Coronary artery (tissue), 2 donors: ENCODE measurements around the gene ANKFN1.

Experiments
- DNase-seq: peaks from one replicate; pipeline ENCODE4 v3.0.0-alpha.2; 2017; ENCODE audit warnings: low spot score
- H3K27ac ChIP-seq, 2 donors: fragments of 200-600 bp; sonication (generic); one replicate each; pipeline ENCODE4 v1.5.1; 2016 to 2019
- H3K4me3 ChIP-seq: fragments of 200-600 bp; sonication (generic); 2 replicates; pipeline ENCODE4 v1.5.1; 2016; ENCODE audit warnings: mild to moderate bottlenecking, moderate library complexity
- CTCF ChIP-seq: fragments of 200-600 bp; sonication (generic); IDR thresholded peaks from one replicate; pipeline ENCODE4 v1.5.1; 2019; ENCODE audit warnings: antibody characterized with exemption

Gene ANKFN1

GRCh38 chr17:56206351-56206750 is 53.1 kb downstream of the ANKFN1 start:
- H3K27ac ChIP-seq, result no peak overlapping the region
- H3K4me3 ChIP-seq, result no peak overlapping the region
- no peak for TF ChIP-seq CTCF
- DNase-seq, result no peak

- no peak for DNase-seq
- no peak for TF ChIP-seq CTCF
- Histone ChIP-seq H3K4me3 (no peak overlapping the region), H3K27ac (no peak overlapping the region)
These were observed 59.8 kb downstream of the ANKFN1 start for GRCh38 chr17:56213031-56213430.

- no peak overlapping the region for H3K4me3 ChIP-seq
- no peak for TF ChIP-seq CTCF
- H3K27ac ChIP-seq, result no peak overlapping the region
- DNase-seq, result no peak
These were observed 64.6 kb downstream of the ANKFN1 start for GRCh38 chr17:56217921-56218320.

DNA sequence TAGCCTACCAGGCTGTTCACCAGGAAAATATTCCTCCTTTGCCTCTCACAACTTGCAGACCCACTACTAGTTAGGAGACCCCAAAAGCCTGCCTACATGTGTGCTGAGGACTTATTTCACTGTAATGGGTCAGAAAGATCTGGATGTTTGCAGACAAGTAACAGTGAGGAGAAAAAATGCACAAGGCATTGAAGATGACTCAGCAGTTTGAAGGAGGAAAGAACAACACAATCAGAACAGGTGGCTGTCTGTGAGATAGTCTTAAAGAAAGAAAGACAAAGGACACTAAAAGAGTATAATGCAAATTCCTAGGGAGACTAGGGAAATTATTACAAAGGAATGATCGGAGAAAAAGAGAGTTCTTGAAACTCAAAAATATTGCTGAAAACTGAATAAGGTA is 69.0 kb downstream of the ANKFN1 start:
- no peak overlapping the region for H3K27ac ChIP-seq
- DNase-seq, result no peak
- H3K4me3 ChIP-seq, result no peak overlapping the region
- TF ChIP-seq CTCF, result no peak

- Histone ChIP-seq H3K27ac (no peak overlapping the region), H3K4me3 (no peak overlapping the region)
- TF ChIP-seq CTCF, result no peak
- no peak for DNase-seq
These were observed 77.4 kb downstream of the ANKFN1 start for GRCh38 chr17:56230660-56231059.

GRCh38 chr17:56231252-56231651 is 78.0 kb downstream of the ANKFN1 start:
- Histone ChIP-seq H3K4me3 (no peak overlapping the region), H3K27ac (no peak overlapping the region)
- no peak for TF ChIP-seq CTCF
- DNase-seq, result no peak

GRCh38 chr17:56231693-56232092 is 78.4 kb downstream of the ANKFN1 start:
- no peak for DNase-seq
- Histone ChIP-seq H3K4me3 (no peak overlapping the region), H3K27ac (no peak overlapping the region)
- TF ChIP-seq CTCF, result no peak
